CD4-positive, alpha-beta T cell treated with Interleukin-15 for 1 hour (primary cell): Measurements from ENCODE around the gene COL15A1.
A peak's percentile ranks its signal among the peaks of the same experiment; 100 is the strongest.
"Not testable (repeated sequence)": the region's sequence is repeated elsewhere in the genome, so short reads cannot be mapped to it uniquely, and the experiment has no call there.

Experiments used
- DNase-seq: peaks from one replicate; pipeline ENCODE4 v3.0.0-alpha.2; 2020

The COL15A1 gene

GRCh38 chr9:99093492-99093791 lies 149.7 kb downstream of the COL15A1 start:
- no peak for DNase-seq

GRCh38 chr9:99095565-99095964 lies 151.9 kb downstream of the COL15A1 start:
- DNase-seq: no peak

GRCh38 chr9:99096409-99096808 lies 152.7 kb downstream of the COL15A1 start:
- no peak for DNase-seq

- not testable (repeated sequence) for DNase-seq
Measured at GRCh38 chr9:99099806-99100585, 156.3 kb downstream of the COL15A1 start.

- no peak for DNase-seq
Measured at GRCh38 chr9:99101271-99101670, 157.6 kb downstream of the COL15A1 start.

GRCh38 chr9:99101812-99102211 lies 158.1 kb downstream of the COL15A1 start:
- no peak for DNase-seq

GRCh38 chr9:99103054-99103895 lies 159.6 kb downstream of the COL15A1 start:
- no peak for DNase-seq

- no peak for DNase-seq
Measured at GRCh38 chr9:99103901-99104458, 160.3 kb downstream of the COL15A1 start.

- peak; percentile 95 for DNase-seq
Measured at GRCh38 chr9:99104459-99105151, 160.9 kb downstream of the COL15A1 start, which contains the start of gene TGFBR1. Gene TGFBR1 (plus strand): TSS chr9:99105113. CDS start chr9:99105206, 93 bp downstream.

GRCh38 chr9:99105152-99106043 lies 161.7 kb downstream of the COL15A1 start:
- DNase-seq: peak; percentile 67

GRCh38 chr9:99106044-99106375 lies 162.3 kb downstream of the COL15A1 start:
- no peak for DNase-seq

GRCh38 chr9:99107421-99107820 lies 163.7 kb downstream of the COL15A1 start:
- no peak for DNase-seq

- no peak for DNase-seq
Measured at GRCh38 chr9:99108131-99108530, 164.4 kb downstream of the COL15A1 start.

- DNase-seq: peak; percentile 39
Measured at GRCh38 chr9:99109522-99109921, 165.8 kb downstream of the COL15A1 start.

- DNase-seq: peak; percentile 42
Measured at GRCh38 chr9:99112750-99113413, 169.2 kb downstream of the COL15A1 start.

- DNase-seq: no peak
Measured at GRCh38 chr9:99113414-99114048, 169.8 kb downstream of the COL15A1 start.

- no peak for DNase-seq
Measured at GRCh38 chr9:99114049-99114440, 170.3 kb downstream of the COL15A1 start.

- no peak for DNase-seq
Measured at GRCh38 chr9:99114846-99115500, 171.3 kb downstream of the COL15A1 start.

GRCh38 chr9:99116003-99116411 lies 172.3 kb downstream of the COL15A1 start:
- no peak for DNase-seq

GRCh38 chr9:99118782-99119466 lies 175.2 kb downstream of the COL15A1 start:
- DNase-seq: peak; percentile 58
